Activated CD8-positive, alpha-beta memory T cell treated with anti-CD3 and anti-CD28 coated beads for 36 hours (primary cell): ENCODE measurements around the gene PLA2G5. TPM values are rescaled to one million over a fixed set of nuclear protein-coding genes. Genes with fewer than 3 reads are reported as not detected.

Source experiments
- CTCF ChIA-PET: fragments of 350-600 bp; sonication (Branson Sonifier 250); formaldehyde crosslinking; loops from one replicate; lab custom pipeline; 2021; ENCODE audit warnings: antibody characterized with exemption; lab: Charles Lee
- POLR2A ChIA-PET: fragments of 350-600 bp; sonication (Branson Sonifier 250); formaldehyde crosslinking; loops from one replicate; lab custom pipeline; 2021; ENCODE audit warnings: antibody characterized with exemption; lab: Charles Lee
- total RNA-seq, 2 experiments: library from RNA; stranded (reverse); gene quantifications; one replicate each; pipeline ENCODE4 v1.2.3, GENCODE V29; 2021

Gene PLA2G5
- total RNA-seq, 2 experiments from 2014 or later: not detected

DNA sequence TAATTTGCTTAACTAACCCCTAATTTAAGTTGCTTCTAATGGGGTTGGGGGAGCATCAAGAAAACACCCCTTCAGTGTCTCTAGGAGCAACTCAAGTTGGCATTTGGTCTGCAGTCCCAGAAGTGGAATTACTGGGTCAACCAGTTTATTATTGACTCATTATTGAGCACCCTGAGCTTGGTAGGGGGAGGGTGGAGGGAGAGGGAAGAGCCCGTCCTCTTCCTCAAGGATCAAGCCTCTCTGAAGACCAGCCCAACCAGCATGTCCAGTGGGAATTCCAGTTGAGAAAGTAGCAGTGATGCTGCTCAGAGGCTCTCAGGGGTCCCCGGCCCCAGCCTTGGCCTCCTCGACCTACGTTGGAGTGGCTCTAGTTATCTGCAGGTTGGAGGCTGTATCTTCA, 67.1 kb downstream of the PLA2G5 start:
- ChIA-PET POLR2A (no interaction called here), CTCF (no interaction called here)

DNA sequence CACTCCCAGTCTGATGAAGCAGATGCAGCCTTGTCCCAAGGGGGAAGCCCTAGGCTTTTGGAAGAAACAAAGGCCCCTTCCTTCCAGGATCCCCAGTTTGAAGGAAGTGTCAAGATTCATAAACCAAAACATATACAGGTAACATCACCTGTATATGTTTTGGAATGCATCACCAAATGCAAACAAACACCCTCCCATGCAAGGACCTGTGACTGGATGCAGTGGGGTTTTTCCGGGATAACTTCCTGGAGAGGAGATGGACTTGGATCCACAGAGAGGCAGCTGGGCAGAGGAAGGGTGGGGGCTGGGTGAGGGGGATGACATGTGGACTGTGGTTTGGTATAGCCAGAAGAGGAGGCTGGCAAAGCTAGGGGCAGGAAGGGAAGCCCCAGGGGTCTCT, 67.6 kb downstream of the PLA2G5 start:
- POLR2A ChIA-PET: no interaction called here
- CTCF ChIA-PET: no interaction called here

DNA sequence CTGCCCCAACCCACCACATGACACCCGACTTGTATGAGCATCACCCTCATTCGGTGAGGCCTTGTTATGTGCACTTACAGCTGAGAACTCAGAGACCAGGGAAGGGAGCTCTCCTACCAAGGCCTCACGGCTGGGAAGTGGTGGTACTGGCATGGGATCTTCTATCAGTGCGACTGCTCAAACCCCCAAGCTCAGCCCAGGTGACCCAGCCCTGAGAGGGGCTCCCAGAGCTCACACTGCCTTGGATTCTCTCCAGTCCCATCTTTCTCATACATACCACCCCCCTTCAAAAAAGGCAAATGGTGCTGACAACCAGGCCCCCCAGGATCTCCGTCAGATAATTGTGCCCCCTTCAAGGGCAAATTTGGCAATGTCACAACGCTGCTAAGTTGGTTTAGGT, 68.4 kb downstream of the PLA2G5 start:
- CTCF ChIA-PET: no interaction called here
- POLR2A ChIA-PET: no interaction called here

DNA sequence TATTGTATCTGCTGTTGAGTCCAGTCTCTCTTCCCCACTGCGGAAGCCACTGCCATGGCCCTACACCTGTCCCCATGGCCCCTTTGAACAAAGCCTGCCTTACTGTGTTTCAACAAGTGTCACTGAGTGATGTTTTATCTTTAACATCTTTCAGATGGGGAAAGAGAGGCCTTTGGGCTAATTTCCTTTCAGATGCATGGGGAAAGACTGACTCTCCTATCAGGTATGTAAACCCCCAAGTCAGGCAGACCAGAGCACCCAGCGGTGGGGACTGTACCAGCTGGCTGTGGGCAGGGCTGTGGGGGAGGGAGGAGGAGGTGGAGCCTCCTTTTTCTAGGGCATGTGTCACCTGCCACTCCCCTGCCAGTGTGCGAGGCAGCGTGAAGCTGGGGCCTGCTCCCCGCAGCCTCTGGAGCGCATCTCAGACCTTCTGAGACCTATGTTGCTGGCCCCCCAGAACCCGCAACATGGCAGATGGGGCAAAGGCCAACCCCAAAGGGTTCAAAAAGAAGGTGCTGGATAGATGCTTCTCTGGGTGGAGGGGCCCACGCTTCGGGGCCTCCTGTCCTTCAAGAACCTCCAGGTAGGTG, 69.1 kb downstream of the PLA2G5 start, which contains the start of gene PLA2G2F:
Gene PLA2G2F (plus strand): TSS at position 363 of the 590 bp plus-strand sequence. CDS start 105 bp downstream, at position 468.
- ChIA-PET POLR2A (no interaction called here), CTCF (no interaction called here)

DNA sequence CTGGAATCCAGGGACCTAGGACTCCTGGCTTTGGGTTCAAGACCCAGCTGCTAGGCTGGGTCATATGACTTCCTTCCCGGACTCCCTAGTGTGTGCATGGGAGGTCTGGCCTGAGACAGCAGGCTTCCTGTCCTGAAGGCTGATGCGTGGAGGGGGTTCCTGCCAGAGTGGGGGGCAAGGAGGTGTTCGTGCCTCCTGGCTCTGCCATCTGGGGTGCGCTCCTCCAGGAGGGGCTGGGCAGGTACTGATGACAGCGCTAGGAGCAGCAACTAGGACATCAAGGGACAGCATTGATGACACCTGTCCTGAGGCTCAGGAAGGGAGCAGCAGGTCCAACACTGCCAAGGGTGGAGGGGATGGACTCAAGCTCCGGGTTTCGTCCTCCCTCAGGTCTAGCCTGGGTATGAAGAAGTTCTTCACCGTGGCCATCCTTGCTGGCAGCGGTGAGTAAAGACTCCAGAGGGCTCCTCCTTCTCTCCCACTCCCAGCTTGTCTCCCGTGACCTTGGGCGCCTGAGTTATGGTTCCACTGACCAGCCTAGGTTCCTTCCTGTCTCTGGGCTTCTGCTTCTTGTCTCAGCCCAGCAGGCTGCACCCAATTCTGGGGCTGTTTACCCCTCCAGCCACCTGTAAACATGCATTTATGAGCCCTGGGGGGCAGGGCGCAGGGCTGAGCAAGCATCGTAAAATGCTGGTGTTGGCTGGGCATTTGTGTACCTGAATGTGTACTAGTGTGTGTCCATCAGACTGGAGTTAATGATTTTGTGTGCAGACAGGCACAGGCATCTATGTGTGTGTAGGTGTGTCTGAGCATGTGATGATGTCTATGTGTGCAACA, 70.0 kb downstream of the PLA2G5 start:
- POLR2A ChIA-PET: no interaction called here
- CTCF ChIA-PET: no interaction called here

DNA sequence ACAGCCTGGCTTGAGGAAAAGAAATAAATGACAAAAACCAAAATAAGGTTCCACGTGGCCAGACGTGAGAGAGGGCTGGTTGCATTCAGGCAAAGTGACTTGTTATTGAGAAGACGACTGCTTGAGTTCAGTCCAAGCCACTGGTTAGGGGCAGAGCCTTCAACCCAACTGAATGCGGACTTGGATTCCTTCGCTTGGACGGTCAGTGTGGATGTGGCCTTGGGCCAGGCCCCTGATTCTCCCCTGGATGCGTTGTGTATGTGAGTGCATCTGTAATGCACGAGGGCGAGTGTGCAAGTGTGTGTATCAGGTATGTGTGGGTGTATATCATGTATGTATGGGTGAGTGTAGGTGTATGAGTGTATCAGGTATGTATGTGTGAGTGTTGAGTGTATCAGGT, 71.0 kb downstream of the PLA2G5 start:
- POLR2A ChIA-PET: no interaction called here
- CTCF ChIA-PET: no interaction called here

DNA sequence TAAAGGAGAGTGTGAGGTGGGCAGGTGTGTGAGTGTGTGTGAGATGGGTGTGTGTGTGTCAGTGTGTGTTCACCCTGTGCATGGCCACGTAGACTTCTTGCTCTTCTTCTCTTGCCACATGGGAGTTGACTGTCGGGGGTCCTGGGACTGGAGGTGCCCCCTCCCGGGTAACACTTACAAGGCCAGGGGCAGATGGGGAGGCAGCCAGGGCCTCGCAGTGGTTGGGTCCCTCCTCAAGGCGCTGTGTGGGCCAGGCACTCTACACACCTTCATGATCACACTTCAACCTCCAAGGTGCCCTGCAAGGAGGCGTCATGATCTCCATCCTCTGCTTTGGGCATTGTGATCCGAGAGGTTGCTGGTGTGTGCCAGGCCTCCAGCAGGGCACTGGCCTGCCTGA, 71.5 kb downstream of the PLA2G5 start:
- POLR2A ChIA-PET: no interaction called here
- CTCF ChIA-PET: no interaction called here

Other genes with a start within 250 kb of the PLA2G5 start
- gene OTUD3, start 187.8 kb upstream of the PLA2G5 start, total RNA-seq: 1 to 10 TPM; 7.3 to 7.5 TPM
- not detected for gene PLA2G2E, start 146.6 kb upstream of the PLA2G5 start, total RNA-seq
- gene PLA2G2A, start 90.6 kb upstream of the PLA2G5 start, total RNA-seq: not detected
- gene PLA2G2D, start 49.3 kb downstream of the PLA2G5 start, total RNA-seq: not detected
- not detected for gene PLA2G2F, start 69.1 kb downstream of the PLA2G5 start, total RNA-seq
- under 1 TPM; 0.59 to 0.78 TPM for gene UBXN10, start 115.9 kb downstream of the PLA2G5 start, total RNA-seq
- gene PLA2G2C, start 116.3 kb downstream of the PLA2G5 start, total RNA-seq: under 1 TPM in 1 of 2 experiments, not detected in 1; 0.04 TPM
- not detected for gene VWA5B1, start 220.7 kb downstream of the PLA2G5 start, total RNA-seq